HG02798 (cell line): ENCODE measurements around the gene ATRN.

Experiments
- ATAC-seq: cut with Tn5 transposase; IDR thresholded peaks from one replicate; pipeline ENCODE4 v1.9.1; 2021; ENCODE audit warnings: mild to moderate bottlenecking; ENCODE audit not compliant: unreplicated experiment, poor library complexity

Gene ATRN

DNA sequence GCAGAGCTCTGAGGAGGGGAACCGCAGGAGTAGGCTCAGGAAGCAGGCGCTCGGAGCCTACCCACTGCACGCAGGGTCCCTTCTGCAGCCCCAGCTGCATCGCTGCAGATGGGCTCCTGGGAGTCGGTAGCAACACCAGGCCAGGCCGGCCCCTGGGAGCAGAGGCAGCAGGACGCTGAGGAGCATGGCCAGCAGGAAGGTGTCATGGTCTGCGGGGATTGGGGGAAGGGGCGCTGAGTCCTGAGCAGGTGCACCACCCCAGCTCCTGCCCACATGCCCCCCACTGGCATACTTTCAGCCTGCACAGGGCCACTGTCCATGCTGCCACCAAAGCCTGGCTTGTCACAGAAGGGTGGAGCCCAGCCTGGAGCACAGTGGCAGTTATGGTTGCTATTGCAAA lies 200.1 kb downstream of the ATRN start:
- no peak for ATAC-seq

DNA sequence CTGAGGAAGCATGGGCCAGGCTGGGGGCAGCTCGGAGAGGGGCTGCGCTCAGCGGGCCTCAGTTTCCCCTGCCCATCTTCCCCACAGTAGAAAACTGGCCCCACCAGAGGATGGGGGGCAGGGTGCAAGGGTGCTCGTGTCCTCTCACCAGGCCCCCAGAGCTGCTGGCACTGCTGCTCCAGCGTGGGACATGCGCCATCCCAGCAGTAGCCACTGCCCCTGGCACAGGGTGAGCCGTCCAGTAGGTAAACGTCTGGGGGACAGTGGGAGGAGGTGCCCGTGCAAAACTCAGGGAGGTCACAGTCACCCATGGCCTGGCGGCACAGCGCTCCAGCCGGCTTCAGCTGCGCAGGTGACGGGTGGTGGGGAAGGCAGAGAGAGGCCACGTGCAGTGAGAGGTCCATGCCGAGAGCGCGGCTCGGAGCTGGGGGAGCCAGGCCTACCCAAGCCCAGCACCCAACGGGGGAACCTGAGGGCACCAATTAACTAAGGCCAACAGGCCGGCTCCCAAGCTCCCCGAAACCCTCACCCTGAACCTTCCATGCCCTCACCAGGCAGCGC lies 201.2 kb downstream of the ATRN start:
- ATAC-seq: no peak

DNA sequence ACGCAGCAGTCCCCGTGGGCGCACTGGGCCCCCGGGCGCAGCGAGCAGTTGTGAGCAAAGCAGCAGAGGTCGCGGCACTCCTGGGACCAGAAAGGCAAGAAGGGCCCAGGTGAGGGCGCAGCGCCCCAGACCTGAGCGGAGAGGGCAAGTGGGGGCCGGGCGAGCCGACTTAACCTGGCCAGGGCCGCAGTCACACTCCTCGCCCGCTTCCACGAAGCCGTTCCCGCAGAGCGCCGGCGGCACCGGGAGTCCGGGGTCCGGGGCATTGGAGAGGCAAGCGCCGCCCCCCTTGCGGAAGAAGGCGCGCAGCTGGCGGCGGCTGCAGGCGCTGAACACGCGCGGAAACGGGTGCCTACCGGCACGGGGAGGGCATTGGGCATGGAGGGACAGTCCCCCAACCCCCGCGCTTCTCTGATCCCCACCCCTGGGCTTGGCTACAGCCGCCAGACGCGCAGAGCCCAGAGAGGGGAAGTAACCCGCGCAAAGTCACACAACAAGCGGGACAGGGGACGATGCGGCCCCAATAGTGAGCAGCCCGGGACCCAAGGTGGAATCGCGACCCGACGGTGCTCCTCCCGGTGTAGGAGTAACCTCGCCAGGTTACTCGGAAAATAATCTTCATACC lies 201.8 kb downstream of the ATRN start:
- ATAC-seq: no peak

DNA sequence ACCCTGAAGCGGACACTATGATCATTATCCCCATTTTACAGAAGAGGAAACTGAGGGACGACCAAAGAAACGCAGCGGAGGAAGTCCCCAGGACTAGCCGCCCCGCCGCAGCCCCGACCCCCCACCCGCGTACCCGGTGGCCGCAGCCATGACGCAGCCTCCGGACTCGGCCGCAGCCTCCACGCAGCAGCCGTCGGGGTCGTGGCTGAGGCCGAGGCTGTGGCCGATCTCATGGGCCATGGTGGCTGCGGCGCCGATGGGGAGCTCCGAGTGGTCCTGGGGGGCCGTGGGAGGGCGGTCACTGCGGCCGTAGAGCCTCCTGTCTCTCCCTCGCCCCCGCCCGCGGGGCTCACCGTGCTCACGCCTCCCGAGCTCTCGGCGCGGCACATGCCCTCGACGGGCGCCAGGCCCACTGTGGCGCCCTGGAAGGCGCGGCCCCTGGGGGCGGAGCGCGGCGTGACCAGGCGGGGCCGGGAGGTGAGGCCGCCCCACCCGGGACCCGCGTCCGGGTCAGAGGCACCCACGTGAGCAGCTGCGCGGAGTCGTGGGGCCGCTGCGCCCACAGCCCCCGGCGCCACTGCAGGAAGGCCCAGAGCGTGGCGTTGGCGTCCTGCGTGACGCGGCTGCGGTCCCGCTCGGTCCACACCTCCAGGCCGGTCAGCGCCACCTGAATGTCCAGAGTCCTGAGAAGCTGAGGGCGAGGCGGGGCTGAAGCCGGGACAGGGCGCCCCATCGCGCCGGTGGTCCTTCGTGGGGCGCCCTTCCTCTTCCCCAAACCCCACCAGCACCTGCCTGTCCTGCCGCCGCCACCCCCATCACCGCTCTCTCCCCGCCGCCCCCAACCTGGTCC lies 202.6 kb downstream of the ATRN start:
- ATAC-seq: no peak

DNA sequence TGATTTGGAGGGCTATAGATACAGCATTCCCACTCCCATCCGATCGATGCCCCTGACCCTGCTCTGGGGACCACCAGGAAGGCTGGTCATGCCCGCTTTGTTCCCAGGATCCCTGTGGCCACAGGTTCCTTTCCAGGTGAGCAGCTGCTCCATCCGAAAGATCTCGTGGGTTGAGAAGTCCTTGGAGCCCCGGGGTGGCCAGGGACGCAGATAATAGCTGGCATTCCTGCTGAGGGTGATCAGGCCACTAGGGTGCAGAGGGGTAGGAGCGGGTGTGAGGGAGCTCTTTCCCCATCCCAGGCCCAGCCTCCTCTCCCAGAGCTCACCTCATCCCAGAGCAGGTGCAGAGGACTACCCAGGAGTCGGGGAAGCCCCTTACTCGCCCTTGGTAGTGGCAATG lies 203.6 kb downstream of the ATRN start:
- no peak for ATAC-seq

DNA sequence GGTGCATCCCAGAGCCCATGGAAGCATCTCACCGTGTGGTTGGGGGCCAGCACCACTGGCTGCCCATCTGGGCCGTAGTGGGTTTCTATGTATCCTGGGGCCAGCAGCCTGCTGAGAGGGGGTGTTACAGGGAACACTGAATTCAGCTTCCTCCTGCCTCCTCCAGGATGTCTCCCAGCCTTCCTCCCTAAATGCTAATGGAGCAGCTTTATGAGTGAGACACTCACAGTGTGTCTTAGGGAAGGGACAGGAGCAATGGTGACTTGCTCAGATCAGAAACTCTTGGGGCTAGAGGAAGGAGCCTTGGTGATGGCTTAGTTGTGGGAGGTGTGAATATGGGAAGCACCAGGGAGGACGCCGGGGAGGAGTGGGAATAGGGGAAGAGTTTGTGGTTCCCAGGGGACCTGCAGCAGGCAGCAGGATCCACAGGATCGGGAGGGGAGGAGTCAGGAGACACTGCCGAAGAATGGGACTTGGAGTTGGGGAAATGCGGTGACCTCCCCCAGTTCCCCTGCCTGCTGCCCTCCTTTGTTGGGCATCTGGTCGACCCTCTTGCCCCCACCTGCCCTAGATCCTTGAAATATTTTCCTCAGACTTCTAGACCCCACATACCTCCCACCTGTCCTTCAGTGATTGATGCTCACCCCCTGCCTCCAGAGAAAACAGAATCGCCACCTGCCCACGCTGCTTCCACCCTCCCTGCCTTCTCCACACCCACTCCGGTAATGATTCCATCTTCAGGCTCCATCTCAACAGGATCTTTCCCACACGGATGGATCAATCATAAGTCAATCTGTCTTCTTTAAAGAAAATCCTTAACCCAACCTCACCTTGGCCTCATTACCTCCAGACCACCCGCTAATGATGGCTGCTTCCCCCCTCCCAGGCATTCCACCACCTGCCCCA lies 204.4 kb downstream of the ATRN start:
- ATAC-seq: no peak

DNA sequence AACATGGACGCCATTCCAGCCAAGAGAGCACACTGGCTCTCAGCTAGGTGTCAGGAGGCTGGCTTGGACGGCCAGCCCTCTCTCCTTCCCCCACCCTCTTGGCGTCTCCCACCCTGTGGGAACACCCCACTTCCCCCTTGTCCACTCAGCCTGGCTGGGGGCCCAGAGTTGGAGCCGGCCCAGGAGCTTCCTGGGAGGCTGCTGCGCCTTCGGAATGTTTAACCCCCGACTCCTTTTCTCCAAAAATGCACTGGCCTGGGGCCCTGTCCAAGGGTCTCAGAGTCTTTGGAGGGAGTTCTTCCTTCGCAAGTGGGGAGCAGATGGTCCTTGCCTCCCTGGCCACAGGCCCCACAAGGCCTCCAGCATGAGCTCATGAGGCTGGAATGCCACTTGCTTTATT lies 206.9 kb downstream of the ATRN start:
- no peak for ATAC-seq

DNA sequence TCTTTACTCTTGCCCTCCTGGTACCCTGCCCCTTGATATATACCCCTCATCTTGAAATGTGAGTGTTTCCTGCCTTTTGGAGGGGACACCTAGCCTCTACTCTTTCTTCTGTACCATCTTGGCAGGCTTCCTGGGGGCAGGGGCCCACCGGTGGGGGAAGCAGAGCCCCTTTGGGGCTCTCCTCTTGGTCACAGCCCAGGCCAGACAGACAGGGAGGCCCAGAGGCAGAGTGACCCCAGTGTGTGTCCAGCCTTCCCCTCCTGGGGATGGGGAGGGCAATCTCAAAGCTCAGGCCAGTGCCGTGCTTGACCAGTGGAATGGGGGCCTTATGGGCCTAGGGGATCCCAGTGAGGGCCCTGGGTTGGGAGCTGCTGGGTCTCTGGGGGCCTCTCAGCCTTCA lies 207.4 kb downstream of the ATRN start:
- ATAC-seq: no peak

DNA sequence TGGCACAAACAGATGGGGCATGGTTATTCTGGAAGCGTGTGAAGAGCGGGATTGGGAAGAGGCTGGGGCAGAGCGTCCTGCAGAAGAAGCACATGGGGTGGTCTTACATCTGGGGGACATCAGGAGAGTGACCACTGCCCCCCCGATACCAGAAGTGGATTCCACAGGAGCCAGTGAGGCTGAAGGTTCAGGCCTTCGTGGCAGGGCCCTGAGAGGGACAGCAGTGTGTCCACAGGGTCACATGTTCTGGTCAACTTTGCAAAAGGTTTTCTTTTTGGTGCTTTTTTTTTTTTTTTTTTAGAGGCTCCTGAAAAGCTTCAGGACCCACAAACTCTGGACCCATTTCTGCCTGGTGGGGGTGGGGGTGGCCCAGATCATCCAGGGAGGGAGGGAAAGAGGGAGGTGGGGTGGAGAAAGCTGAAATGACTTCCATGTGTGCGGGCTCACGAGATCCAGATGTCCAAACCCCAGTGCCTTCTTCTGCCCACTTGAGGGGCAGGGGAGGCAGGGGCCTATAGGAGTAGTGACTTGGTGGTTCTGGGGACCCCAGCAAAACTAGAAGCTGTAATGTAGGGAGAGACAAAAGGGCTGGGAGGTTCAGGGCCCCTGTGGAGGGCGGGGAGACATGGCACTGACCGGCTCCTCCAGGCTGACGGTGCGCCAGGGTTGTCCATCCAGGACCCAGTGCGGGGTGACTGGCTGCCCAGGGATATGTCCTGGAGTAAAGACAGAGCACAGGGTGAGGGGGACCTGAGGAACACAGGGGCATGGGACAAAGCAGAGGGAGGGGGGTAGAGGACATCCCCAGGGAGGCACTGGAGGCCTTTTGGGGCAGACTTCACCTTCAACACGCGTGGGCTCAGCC lies 208.3 kb downstream of the ATRN start:
- ATAC-seq: no peak

DNA sequence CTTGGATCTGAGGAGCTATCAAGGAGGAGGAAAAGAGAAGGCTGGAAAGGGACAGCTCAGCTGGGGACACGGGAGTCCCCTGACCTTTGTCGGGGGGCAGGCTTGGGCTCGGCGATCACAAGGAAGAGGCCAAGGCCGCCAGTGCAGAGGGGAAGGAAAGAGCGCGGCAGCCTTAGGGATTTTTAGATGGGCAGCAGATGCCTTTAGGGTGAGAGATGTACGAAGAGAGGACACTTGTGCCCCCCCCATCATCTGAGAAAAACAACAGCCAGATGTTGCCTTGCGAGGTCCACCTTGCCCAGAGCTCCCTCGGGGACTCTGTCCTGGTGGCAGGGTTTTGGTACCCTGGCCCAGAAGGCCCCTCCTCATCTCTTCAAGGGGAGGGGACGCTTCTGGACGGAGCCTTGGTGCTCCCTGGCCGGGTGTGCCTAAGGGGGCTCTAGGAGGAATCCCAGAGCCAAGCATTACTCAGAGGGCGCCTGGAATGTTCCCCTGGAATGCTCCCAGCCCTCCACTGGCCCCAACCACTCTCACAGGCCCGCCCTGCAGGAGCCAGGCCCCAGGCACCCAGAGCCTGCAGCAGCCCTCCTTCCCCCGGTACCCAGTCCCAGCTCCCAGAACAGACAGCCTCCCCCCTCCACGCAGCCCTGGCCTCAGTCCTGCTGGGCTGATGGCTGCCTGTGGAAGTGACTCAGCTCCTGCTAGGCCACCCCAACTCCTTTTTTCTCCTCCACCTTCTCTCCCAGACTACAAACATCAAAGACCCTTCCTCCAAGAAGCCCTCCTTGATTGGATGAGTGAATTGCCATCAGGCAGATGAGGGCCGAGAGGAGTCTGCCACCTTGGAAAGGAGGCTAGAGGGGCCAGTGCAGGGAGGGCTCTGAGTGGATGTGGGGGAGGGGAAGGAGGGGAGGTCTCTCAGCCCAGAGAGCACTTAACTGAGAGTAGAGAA lies 209.2 kb downstream of the ATRN start:
- no peak for ATAC-seq

DNA sequence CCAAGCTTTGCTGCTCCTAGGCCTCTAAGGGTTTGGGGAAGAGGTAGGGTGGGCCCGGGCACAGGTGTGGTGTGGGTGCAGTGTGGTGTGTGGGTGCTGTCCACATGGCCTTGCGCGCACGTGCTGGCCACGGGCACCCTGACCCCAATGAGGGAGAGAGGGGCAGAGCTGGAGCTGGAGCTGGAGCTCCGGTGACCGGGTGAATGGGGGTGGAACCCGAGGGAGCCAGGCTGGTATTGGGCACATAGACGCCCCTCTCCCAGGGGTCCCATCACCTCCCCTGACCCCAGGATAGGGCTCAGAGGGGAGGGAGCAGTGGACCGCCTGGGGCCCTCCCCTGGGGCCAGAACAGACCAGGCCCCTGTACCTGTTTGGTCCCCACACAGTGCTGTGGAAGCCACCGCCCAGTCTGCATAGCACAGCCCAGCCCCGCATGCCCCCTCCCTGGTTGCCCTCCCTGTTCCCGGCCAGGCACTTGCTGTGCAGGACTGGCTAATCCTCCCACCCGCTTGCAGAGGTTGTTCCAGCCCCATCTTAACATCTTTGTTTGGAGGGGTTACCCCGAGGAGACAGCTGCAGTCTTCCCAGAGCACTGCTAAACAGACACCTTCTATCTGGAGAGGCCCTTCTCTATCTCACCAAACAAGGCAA lies 210.0 kb downstream of the ATRN start:
- ATAC-seq: no peak

DNA sequence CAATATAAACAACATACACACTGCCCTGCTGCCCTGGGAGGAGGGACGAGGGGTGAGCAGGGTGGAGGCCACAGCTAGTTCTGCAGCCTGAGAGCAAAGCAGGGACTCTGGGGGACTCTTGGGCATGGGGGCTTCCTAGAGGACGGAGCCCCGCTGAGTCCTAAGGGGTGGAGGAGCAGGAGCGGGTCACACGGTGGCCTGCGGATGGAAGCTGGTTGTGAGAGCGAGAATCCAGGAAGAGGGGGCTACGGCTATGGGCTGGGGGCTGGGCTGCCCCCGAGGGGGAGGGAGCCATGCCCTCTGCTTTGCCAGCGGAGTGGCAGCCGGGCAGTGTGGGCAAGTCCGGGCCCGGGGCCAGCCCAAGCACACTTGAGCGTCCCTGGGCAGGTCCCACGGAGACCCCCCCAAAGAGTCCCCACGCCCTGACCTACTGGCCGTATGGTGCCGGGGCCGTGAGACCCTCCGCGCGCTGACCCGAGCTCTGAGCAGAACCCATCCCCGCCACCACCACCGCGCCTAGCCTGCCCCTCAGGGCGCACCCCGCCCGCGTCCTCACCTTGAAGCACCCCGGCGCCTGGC lies 210.6 kb downstream of the ATRN start:
- ATAC-seq: no peak

DNA sequence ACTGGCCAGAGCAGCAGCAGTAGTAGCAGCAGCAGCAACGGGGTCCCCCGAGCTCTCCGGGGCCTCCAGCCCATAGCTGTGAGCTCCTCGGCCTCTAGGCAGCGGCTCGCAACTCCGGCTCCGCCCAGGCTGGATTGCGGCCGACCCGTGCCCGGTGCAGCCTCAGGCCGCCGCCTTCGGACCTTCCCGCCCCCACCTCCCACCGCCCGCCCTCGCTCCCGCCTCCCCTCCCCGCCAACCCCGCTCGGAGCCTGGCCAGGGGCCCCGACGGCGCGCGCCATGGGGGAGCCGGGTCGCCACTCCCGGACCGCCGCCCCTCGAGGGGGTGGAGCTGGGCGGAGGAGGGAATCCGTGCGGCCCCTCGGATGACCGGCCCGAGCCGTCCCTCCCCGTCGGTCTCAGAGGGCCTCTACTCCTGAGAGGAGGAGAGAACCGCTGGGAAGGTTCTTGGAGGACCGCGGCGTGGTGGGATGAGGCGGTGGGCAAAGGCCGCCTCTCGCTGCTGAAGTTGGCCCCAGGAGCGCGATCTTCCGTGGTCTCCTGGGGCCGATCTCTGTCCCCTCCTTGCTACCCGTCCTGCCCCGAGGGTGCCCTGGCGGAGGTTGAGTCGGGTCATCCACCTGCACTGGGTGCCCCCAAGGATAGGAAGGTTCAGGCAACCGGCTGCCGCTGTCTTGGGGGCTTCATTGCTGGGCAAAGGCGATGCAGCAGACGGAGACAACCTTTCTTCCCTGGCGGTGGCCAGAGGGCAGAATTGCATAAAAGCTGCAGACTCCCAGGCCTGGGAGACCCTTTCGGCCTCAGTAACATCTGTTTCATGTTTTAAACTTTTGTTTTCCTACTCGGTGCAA lies 211.3 kb downstream of the ATRN start, which contains the start of gene ADAM33:
ADAM33 (minus strand) TSS at position 80 of the 851 bp plus-strand sequence; CDS start at position 74, 6 bp downstream.
- ATAC-seq: no peak

DNA sequence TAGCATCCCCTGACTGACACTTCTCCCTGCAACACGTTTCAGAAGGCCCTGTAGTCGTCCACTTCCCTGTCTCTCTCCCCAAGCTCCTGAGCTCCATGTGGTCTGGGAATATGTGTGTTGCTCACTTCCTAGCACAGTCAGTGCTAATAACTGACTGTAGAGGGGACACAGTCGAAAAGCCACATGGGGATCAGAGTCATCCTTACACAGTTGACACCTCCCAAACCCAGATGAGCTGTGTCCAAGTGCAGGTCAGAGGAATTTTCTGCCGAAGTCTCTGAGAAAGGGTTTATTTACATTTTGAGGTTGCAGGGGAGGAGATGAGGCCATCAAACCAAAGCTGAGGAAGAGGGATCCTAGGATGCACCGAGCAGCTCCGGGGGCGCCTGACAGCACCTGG lies 214.5 kb downstream of the ATRN start:
- ATAC-seq: no peak

DNA sequence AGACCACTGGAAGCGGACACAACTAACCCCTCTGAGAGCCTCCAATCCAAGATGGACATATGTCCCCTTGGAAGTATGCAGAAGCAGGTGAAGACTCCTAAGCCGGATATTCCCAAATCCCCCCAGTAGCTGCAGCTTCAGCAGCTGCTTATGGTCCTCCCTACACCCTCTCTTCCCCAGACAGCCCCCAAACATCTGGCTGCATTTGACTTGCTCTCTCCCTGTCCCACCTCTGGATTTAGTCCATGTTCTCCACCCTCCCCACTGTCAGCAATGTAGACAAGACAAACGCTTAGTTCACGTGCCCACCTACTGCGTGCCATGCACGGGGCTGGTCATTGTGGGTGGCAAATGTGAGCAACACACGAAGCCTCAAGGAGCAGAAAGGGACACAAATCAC lies 215.6 kb downstream of the ATRN start:
- no peak for ATAC-seq

DNA sequence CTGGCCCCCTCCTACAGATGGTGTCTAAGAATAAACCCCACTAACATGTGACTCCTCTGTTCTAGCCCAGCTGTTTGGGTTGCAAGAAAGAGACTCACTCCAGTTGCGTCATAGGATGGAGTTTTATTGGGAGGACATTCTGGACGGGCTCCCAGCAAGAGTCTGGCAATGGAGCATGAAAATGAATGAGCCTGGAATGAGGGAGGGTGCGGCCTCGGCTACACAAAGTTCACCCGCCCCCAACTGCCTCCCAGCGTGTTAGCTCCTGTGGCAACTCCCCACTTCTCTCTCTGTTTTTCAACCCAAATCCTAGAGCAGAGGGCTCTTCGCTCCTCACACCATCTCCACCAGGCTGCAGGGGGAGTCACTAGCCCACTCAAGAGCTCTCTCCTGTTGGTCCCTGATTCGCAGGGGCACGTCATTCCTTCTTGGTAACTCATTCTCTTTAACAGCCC lies 216.1 kb downstream of the ATRN start:
- no peak for ATAC-seq

DNA sequence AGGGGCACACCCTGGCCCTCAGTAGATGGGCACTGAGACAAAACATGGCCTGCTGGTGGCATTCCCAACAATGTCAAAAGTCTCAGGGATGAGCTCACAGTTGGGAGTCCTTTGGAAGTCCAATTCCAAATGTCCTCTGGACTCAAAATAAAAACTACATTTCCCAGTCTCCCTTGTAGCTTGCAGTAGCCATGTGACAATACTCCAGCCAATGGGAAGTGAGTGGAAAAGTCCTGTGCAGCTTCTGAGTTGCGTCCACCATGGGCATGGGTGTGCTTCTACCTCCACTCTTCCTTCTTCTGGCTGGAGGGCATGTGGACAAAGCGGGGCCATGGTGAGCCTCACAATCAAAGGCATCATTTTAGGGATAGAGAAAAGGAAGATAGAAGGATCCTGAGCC lies 216.8 kb downstream of the ATRN start:
- ATAC-seq: no peak
